Measurements from ENCODE around the gene NXPE4.
"Not testable (repeated sequence)": the region's sequence is repeated elsewhere in the genome, so short reads cannot be mapped to it uniquely, and the experiment has no call there.

The NXPE4 gene

GRCh38 chr11:114595571-114595970 lies at the start of gene NXPE4:
Gene NXPE4 (minus strand): TSS chr11:114595786. CDS start chr11:114594759, 1,027 bp downstream.
- no peak for DNase-seq (ENCODE audit: low spot score)

DNA sequence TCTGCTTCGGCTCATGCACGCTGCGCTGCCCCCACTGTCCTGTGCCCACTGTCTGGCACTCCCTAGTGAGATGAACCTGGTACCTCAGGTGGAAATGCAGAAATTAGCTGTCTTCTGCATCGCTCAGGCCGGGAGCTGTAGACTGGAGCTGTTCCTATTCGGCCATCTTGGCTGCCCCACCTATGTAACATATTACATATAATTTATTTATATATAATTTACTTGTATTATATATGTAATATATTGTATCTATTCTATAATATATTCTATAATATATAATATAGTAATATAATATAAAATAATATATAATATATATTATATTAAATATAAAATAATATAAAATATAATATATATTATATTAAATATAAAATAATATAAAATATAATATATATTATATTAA lies 43.9 kb upstream of the NXPE4 start:
- not testable (repeated sequence) for DNase-seq (ENCODE audit: low spot score)

GRCh38 chr11:114631445-114631965 lies 35.9 kb upstream of the NXPE4 start:
- not testable (repeated sequence) for DNase-seq (ENCODE audit: low spot score)

DNA sequence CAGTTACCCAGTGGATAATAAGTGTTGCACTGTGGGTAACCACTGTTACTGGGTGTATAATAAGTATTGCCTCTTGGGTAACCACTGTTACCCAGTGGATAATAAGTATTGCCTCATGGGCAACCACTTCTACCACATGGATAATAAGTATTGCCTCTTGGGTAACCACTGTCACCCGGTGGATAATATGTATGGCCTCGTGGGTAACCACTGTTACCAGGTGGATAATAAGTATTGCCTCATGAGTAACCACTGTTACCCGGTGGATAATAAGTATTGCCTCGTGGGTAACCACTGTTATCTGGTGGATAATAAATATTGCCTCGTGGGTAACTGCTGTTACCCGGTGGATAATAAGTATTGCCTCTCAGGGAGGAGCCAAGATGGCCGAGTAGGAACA lies 29.7 kb upstream of the NXPE4 start:
- no peak for DNase-seq (ENCODE audit: low spot score)

GRCh38 chr11:114624455-114625207 lies 29.0 kb upstream of the NXPE4 start:
- DNase-seq (ENCODE audit: low spot score), result no peak

GRCh38 chr11:114623720-114624119 lies 28.1 kb upstream of the NXPE4 start:
- no peak for DNase-seq (ENCODE audit: low spot score)

DNA sequence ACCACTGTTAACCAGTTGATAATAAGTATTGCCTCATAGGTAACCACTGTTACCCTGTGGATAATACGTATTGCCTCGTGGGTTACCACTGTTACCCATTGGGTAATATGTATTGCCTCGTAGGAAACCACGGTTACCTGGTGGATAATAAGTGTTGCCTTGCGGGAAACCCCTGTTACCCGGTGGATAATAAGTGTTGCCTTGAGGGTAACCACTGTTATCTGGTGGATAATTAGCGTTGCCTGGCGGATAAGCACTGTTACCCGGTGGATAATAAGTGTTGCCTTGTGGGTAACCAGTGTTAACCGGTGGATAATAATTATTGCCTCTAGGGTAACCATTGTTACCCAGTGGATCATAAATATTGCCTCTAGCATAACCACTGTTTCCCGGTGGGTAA lies 27.3 kb upstream of the NXPE4 start:
- no peak for DNase-seq (ENCODE audit: low spot score)

DNA sequence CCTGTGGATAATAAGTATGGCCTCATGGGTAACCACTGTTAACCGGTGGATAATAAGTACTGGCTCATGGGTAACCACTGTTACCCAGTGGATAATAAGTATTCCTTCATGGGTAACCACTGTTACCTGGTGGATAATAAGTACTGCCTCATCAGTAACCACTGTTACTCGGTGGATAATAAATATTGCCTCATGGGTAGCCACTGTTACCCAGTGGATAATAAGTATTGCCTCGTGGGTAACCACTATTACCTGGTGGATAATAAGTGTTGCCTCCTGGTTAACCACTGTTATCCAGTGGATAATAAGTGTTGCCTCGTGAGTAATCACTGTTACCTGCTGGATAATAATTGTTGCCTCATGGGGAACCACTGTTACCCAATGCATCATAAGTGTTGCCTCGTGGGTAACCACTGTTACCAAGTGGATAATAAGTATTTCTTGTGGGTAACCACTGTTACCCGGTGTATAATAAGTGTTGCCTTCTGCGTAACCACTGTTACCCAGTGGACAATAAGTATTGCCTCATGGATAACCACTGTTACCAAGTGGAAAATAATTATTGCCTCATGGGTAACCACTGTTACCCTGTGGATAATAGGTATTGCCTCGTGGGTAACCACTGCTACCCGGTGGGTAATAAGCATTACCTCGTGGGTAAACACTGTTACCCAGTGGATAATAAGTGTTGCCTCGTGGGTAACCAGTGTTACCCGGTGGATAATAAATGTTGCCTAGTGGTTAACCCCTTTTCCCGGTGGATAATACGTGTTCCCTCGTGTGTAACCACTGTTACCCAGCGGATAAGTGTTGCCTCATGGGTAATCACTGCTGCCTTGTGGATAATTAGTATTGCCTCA lies 26.6 kb upstream of the NXPE4 start:
- no peak for DNase-seq (ENCODE audit: low spot score)

- DNase-seq (ENCODE audit: low spot score), result no peak
Measured at GRCh38 chr11:114621072-114621471, 25.5 kb upstream of the NXPE4 start.

GRCh38 chr11:114619659-114620173 lies 24.1 kb upstream of the NXPE4 start:
- no peak for DNase-seq (ENCODE audit: low spot score)

DNA sequence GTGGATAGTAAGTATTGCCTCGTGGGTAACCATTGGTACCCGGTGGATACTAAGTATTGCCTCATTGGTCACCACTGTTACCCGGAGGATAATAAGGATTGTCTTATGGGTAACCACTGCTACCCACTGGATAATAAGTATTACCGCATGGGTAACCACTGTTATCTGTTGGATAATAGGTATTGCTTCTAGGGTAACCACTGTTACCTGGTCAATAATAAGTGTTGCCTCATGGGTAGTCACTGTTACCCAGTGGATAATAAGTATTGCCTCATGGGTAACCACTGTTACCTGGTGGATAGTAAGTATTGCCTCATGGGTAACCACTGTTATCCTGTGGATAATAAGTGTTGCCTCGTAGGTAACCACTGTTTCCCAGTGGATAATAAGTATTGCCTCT lies 22.6 kb upstream of the NXPE4 start:
- no peak for DNase-seq (ENCODE audit: low spot score)

DNA sequence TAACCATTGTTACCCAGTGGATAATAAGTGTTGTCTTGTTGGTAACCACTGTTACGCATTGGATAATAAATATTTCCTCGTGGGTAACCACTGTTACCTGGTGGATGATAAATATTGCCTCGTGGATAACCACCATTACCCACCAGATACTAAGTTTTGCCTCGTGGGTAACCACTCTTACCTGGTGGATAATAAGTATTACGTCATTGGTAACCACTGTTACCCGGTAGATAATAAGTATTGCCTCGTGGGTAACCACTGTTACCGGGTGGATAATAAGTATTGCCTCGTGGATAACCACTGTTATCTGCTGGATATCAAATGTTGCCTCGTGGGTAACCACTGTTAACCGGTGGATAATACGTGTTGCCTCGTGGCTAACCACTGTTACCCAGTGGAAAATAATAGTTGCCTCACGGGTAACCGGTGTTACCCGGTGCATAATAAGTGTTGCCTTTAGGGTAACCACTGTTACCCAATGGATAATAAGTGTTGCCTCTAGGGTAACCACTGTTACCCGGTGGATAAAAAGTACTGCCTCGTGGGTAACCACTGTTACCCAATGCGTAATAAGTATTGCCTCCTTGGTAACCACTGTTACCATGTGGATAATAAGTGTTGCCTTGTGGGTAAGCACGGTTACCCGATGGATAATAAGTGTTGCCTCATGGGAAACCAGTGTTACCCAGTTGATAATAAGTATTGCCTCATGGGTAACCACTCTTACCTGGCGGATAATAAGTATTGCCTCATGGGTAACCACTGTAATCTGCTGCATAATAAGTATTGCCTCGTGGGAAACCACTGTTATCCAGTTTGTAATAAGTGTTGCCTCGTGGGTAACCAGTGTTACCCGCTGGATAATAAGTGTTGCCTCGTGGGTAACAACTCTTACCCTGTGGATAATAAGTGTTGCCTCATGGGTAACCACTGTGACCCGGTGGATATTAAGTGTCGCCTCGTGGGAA lies 21.9 kb upstream of the NXPE4 start:
- no peak for DNase-seq (ENCODE audit: low spot score)

GRCh38 chr11:114616516-114616915 lies 20.9 kb upstream of the NXPE4 start:
- DNase-seq (ENCODE audit: low spot score), result no peak

GRCh38 chr11:114615448-114616361 lies 20.1 kb upstream of the NXPE4 start:
- DNase-seq (ENCODE audit: low spot score), result no peak

DNA sequence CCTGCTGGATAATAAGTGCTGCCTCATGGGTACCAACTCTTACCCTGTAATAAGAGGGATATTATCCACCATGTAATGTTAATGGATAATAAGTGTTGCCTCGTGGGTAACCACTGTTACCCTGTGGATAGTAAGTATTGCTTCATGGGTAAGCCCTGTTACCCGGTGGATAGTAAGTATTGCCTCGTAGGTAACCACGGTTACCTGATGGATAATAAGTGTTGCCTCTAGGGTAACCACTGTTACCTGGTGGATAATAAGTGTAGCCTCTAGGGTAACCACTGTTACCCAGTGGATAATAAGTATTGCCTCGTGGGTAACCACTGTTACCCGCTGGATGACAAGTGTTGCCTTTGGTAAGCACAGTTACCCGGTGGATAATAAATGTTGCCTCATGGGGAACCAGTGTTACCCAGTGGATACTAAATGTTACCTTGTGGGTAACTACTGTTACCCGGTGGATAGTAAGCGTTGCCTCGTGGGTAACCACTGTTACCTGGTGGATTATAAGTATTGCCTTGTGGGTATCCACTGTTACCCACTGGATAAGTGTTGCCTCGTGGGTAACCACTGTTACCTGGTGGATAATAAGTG lies 18.6 kb upstream of the NXPE4 start:
- no peak for DNase-seq (ENCODE audit: low spot score)

GRCh38 chr11:114613094-114613493 lies 17.5 kb upstream of the NXPE4 start:
- DNase-seq (ENCODE audit: low spot score), result not testable (repeated sequence)

DNA sequence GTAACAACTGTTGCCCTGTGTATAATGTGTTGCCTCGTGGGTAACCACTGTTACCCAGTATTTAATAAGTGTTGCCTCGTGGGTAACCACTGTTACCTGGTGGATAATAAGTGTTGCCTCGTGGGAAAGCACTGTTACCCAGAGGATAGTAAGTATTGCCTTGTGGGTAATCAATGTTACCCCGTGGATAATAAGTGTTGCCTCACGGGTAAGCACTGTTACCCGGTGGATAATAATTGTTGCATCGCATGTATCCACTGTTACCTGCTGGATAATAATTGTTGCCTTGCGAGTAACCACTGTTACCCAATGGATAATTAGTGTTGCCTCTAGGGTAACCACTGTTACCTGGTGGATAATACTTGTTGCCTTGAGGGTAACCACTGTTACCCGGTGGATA lies 17.1 kb upstream of the NXPE4 start:
- DNase-seq (ENCODE audit: low spot score), result no peak

DNA sequence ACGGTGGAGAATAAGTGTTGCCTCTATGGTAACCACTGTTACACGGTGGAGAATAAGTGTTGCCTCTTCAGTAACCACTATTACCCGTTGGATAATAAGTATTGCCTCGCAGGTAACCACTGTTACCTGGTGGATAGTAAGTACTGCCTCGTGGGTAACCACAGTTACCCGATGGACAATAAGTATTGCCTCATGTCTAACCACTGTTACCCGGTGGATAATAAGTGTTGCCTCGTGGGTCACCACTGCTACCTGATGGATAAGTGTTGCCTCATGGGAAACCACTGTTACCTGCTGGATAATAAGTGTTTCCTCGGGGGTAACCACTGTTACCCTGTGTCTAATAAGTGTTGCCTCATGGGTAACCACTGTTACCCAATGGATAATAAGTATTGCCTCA lies 16.6 kb upstream of the NXPE4 start:
- not testable (repeated sequence) for DNase-seq (ENCODE audit: low spot score)

DNA sequence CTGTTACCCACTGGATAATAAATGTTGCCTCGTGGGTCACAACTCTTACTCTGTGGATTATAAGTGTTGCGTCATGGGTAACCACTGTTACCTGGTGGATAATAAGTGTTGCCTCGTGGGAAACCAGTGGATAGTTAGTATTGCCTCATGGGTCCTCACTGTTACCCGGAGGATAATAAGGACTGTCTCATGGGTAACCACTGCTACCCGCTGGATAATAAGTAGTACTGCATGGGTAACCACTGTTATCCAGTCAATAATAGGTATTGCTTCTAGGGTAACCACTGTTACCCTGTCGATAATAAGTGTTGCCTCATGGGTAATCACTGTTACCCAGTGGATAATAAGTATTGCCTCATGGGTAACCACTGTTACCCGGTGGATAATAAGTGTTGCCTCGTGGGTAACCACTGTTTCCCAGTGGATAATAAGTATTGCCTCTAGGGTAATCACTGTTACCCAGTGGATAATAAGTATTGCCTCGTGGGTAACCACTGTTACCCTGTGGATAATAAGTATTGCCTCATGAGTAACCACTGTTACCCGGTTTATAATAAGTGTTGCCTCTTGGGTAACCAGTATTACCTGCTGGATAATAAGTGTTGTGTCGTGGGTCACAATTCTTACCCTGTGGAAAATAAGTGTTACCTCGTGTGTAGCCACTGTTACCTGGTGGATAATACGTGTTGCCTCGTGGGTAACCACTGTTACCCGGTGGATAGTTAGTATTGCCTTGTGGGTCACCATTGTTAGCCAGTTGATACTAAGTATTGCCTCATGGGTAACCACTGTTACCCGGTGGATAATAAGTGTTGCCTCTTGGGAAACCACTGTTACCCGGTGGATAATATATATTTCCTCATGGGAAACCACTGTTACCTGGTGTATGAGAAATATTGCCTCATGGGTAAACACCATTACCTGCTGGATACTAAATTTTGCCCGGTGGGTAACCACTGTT lies 15.7 kb upstream of the NXPE4 start:
- DNase-seq (ENCODE audit: low spot score), result no peak
